HepG2 (cell line): Measurements from ENCODE around the gene FAM131A. TPM values are rescaled to one million over a fixed set of nuclear protein-coding genes. Genes with fewer than 3 reads are reported as not detected.

Source experiments
- ATAC-seq: fragments of 200-7000 bp; cut with Tn5 transposase; 3 replicates; pipeline ENCODE4 v1.9.1; 2020; ENCODE audit warnings: mild to moderate bottlenecking, moderate library complexity
- BruUV-seq: library from RNA; stranded (reverse); fragments of 400-500 nt; replicated peaks from 2 replicates; lab custom pipeline; 2021; lab: Mats Ljungman, UMichigan
- CTCF ChIA-PET: fragments of 300-600 bp; formaldehyde crosslinking; extraction: SDS; loops from one replicate; lab custom pipeline; 2021; ENCODE audit warnings: low total read pairs, inconsistent platforms, low intra/inter-chr PET ratio; lab: Yijun Ruan, JAX
- POLR2A ChIA-PET: fragments of 350-600 bp; sonication (Branson Sonifier 250); formaldehyde crosslinking; loops from one replicate; lab custom pipeline; 2020; ENCODE audit warnings: antibody characterized with exemption, inconsistent platforms; lab: Yijun Ruan, JAX
- DNase-seq: peaks from one replicate; pipeline ENCODE4 v3.0.0-alpha.2; 2015; ENCODE audit warnings: low spot score
- FAIRE-seq: peaks from 3 replicates; lab custom pipeline; 2011; peaks lifted over from hg19 to GRCh38; lab: Jason Lieb, UNC
- H2AFZ ChIP-seq: one replicate; pipeline ENCODE4 v1.6.1; 2011; ENCODE audit warnings: low read length, inconsistent platforms
- H3K27ac ChIP-seq: fragments of 300-600 bp; 3 replicates; pipeline ENCODE4 v1.8.0; 2011; ENCODE audit warnings: mixed run types, mild to moderate bottlenecking, mixed read lengths, low read length, inconsistent platforms; ENCODE audit not compliant: insufficient read depth; ENCODE audit errors: extremely low read length
- H3K27me3 ChIP-seq, 2 experiments: fragments of 200-600 bp in 1 of 2; 2 replicates in 1 of 2; 3 replicates in 1 of 2; pipeline versions ENCODE4 v1.6.0 to v1.8.0; 2011; ENCODE audit warnings: low read length in 2 of 2, mild to moderate bottlenecking in 2 of 2, moderate library complexity in 2 of 2, inconsistent platforms in 1 of 2; ENCODE audit not compliant: insufficient read depth in 2 of 2, control insufficient read depth in 1 of 2
- H3K36me3 ChIP-seq, 2 experiments: fragments of 200-600 bp in 1 of 2; replicated peaks in 1 of 2; 2 replicates in 1 of 2; 3 replicates in 1 of 2; pipeline versions ENCODE4 v1.5.1 to v1.8.0; 2011; ENCODE audit warnings: low read length in 2 of 2, inconsistent platforms in 1 of 2; ENCODE audit not compliant: insufficient read depth in 2 of 2, control insufficient read depth in 1 of 2
- H3K4me1 ChIP-seq: 2 replicates; pipeline ENCODE4 v1.5.1; 2012; ENCODE audit warnings: low read length, inconsistent platforms; ENCODE audit not compliant: insufficient read depth
- H3K4me2 ChIP-seq: 2 replicates; pipeline ENCODE4 v1.6.0; 2011; ENCODE audit warnings: low read depth, low read length, inconsistent platforms
- H3K4me3 ChIP-seq, 3 experiments: fragments of 200-600 bp in 1 of 3; sonication (generic), shearing (Covaris generic) in 1 of 3; replicated peaks in 1 of 3; 2 replicates each; pipeline ENCODE4 v1.5.1; 2011 to 2016; ENCODE audit warnings: low read length in 3 of 3, inconsistent platforms in 2 of 3, low read depth in 2 of 3, mild to moderate bottlenecking in 2 of 3, control low read depth in 1 of 3, mixed read lengths in 1 of 3; ENCODE audit not compliant: insufficient read depth in 1 of 3
- H3K79me2 ChIP-seq: one replicate; pipeline ENCODE4 v1.6.1; 2011; ENCODE audit warnings: low read length, inconsistent platforms; ENCODE audit not compliant: insufficient read depth
- H3K9ac ChIP-seq: 2 replicates; pipeline ENCODE4 v1.6.0; 2011; ENCODE audit warnings: mild to moderate bottlenecking, low read depth, low read length, inconsistent platforms; ENCODE audit not compliant: insufficient read depth
- H3K9me3 ChIP-seq: 2 replicates; pipeline ENCODE4 v1.5.1; 2012; ENCODE audit warnings: mild to moderate bottlenecking, low read length
- H4K20me1 ChIP-seq: 2 replicates; pipeline ENCODE4 v1.6.0; 2011; ENCODE audit warnings: inconsistent platforms, mild to moderate bottlenecking, low read length, moderate library complexity; ENCODE audit not compliant: insufficient read depth
- ARID2 ChIP-seq: sonication (generic); formaldehyde crosslinking; IDR thresholded peaks from 2 replicates; pipeline ENCODE4 v1.8.1; 2022; ENCODE audit warnings: mild to moderate bottlenecking, missing genetic modification reagents, borderline replicate concordance
- DBP ChIP-seq: sonication (generic); formaldehyde crosslinking; IDR thresholded peaks from 2 replicates; pipeline ENCODE4 v1.4.0; 2020; ENCODE audit warnings: missing genetic modification reagents; ENCODE audit errors: not compliant biosample characterization
- DDIT3 ChIP-seq: sonication (generic); formaldehyde crosslinking; IDR thresholded peaks from 2 replicates; pipeline ENCODE4 v1.4.0; 2020; ENCODE audit warnings: mild to moderate bottlenecking, missing genetic modification reagents
- MATR3 ChIP-seq: sonication (generic); formaldehyde crosslinking; IDR thresholded peaks from 2 replicates; pipeline ENCODE4 v1.4.0; 2020; ENCODE audit warnings: missing genetic modification reagents
- PITX1 ChIP-seq: sonication (generic); formaldehyde crosslinking; IDR thresholded peaks from 2 replicates; pipeline ENCODE4 v1.5.1; 2020; ENCODE audit warnings: mild to moderate bottlenecking, missing genetic modification reagents
- ZNF33A ChIP-seq: sonication (generic); formaldehyde crosslinking; IDR thresholded peaks from 2 replicates; pipeline ENCODE4 v1.5.1; 2020; ENCODE audit warnings: missing genetic modification reagents, mild to moderate bottlenecking, moderate library complexity, borderline replicate concordance
- ZUFSP ChIP-seq: sonication (generic); formaldehyde crosslinking; IDR thresholded peaks from 2 replicates; pipeline ENCODE4 v1.9.0; 2021; ENCODE audit warnings: missing genetic modification reagents, mild to moderate bottlenecking, borderline replicate concordance
- WGBS: methylation state at CpG from one replicate; pipeline ENCODE4 v1.1.6; 2017; ENCODE audit warnings: low lambda C conversion rate; 5-methylcytosine and 5-hydroxymethylcytosine counted together
- in situ Hi-C: cut with HindIII; loops from 2 replicates; pipeline ENCODE4 v1.10.0; 2017; ENCODE audit warnings: low pct_unique_long_range_greater_than_20kb; ENCODE audit not compliant: extremely low pct_ligation_motif_present
- intact Hi-C: fragments of 100-400 bp; cut with micrococcal nuclease; formaldehyde crosslinking; loops from one replicate; pipeline ENCODE4 v1.10.0; 2022; ENCODE audit not compliant: unreplicated experiment
- polyA plus RNA-seq, 8 experiments: library from polyadenylated mRNA; depleted of rRNA in 3 of 8; stranded (reverse) in 7 of 8; unstranded in 1 of 8; fragments of >200 nt; fragmentation: Illumina TruSeq in 4 of 8; extraction: Trizol in 4 of 8; gene quantifications; 2 replicates each; pipeline versions ENCODE4 v1.2.1 to v1.2.3, GENCODE V29; 2011 to 2016; ENCODE audit warnings: low read depth in 4 of 8, missing spikeins in 1 of 8, mixed read lengths in 1 of 8; ENCODE audit not compliant: insufficient read depth in 1 of 8
- total RNA-seq, 5 experiments: library from RNA; depleted of rRNA; stranded (reverse); fragments of >200 nt; fragmentation: Illumina TruSeq; extraction: Trizol; gene quantifications; 2 replicates each; pipeline ENCODE4 v1.2.3, GENCODE V29; 2016; ENCODE audit warnings: low read depth in 1 of 5

FAM131A gene
- total and polyA plus RNA-seq, 2 of the 13 experiments (the other 11 are each of a cell fraction or from before 2014, with no cell fraction given): 9.2 to 9.3 TPM

- FAIRE-seq: no peak
- CTCF ChIA-PET: interaction anchor here (0.6 to 2.1 kb wide), 3 partner anchors 10 to 188 kb away, joined by 3 to 7 read pairs (median 5); no protein-coding TSS in a partner anchor
- ATAC-seq: no peak
- TF ChIP-seq DDIT3 (CRISPR knock-in tag) (no peak), ARID2 (CRISPR knock-in tag) (no peak), MATR3 (CRISPR knock-in tag) (no peak), PITX1 (CRISPR knock-in tag) (no peak), DBP (CRISPR knock-in tag) (no peak), ZUFSP (CRISPR knock-in tag) (no peak), ZNF33A (CRISPR knock-in tag) (no peak)
- TF ChIP-seq, all 625 proteins: peak for 0
- Histone ChIP-seq H3K27me3 (no peaks in the 10 kb centered on the region), H3K4me2 (no peak overlapping the region), H3K79me2 (peaks cover 6% of the 10 kb centered on the region), H3K9me3 (no peaks in the 10 kb centered on the region), H3K4me1 (peaks cover 35% of the 10 kb centered on the region), H2AFZ (no peak overlapping the region), H3K27ac (no peak overlapping the region), H4K20me1 (0 out of 2 replicates have a peak, but pooled peaks cover 3% of the 10 kb centered on the region), H3K9ac (no peak overlapping the region), H3K36me3 (peaks cover 15 to 59% of the 10 kb centered on the region in 2 experiments; a peak in 4 of 5 replicates), H3K4me3 (no peak overlapping the region)
- WGBS: 96% methylated on average over 15 of the region's 18 CpGs
- POLR2A ChIA-PET: no interaction called here
- intact Hi-C loops: no loop called here
- BruUV-seq: no TSS peak
- no peak for DNase-seq
- in situ Hi-C loops: no loop called here
These were observed 18.1 kb downstream of the FAM131A start for GRCh38 chr3:184355261-184356040.
